Inflammatory macrophage (primary cell): ENCODE results near the gene POU6F2.

Experiments
- DNase-seq, 2 donors: peaks; one replicate each; pipeline ENCODE4 v3.0.0-alpha.2; 2020 to 2022

The POU6F2 gene

DNA sequence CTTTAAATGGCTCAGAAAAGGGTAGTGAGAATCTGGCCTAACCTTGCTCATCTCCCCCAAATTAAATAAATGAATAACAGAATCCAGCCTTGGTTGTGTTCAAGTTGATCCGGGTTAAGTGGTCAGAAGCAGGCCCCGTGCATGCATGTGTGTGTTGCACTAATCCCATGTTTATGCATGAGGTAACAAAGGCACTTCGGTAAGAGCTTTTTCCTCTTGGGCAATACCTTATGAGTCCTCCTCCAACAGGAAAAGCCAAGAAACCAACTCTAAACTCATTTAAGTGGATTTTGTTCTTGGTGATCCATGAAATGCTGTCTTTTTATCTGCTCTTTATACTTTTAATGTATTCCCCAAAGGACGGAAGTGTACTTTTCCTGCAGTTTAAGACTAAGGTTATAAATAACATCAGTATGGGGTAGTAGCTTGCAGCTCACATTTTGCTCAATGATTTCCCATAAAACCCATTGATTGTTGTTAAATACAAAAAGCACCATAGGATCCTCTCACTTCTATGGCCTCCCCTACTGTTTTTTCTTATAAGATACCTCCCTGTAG, 483.6 kb downstream of the POU6F2 start:
- no peak for DNase-seq

DNA sequence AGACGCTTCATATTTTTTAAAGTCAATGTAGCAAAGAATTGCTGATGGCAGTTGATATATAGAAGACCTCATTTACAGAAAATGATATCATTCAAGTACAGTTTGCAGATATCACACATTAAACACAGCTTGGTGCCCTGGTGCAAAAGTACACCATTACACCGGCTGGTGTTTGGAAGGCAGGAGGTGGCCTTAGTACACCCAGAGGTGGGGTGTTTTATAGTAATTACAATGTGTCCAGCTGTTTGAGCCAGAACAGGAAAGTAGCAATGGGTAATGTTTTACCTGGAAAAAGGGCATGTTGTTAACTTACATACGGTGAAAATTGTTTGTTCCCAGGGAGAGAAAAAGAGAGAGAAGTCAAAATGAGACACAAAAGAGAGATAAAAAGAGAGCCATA, 485.5 kb downstream of the POU6F2 start:
- DNase-seq, result no peak

DNA sequence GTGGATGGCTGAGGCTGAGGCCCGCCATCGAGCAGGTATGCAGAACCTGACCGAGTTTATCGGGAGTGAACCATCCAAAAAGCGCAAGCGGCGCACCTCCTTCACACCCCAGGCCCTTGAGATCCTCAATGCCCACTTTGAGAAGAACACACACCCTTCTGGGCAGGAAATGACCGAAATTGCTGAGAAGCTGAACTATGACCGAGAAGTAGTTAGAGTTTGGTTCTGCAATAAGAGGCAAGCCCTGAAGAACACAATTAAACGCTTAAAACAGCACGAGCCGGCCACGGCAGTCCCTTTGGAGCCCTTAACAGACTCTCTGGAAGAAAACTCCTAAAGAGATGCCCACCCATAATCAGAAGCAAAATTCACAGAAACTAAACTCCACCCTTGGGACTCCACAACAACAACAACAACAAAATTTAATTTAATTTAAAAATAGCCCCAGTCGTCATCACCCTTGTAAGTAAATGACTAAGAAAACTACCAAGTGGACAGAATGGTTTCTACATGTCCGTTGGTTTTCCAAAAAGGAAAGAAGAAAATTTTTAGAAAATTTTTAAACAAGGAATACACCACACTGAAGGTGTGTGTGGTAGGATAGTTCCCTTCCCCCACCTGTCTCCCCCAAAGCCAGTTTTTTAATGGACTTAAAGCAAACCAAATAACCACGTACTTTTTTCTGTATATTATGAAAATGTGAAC, 486.8 kb downstream of the POU6F2 start:
- DNase-seq, result no peak

GRCh38 chr7:39465055-39465929, 487.6 kb downstream of the POU6F2 start:
- DNase-seq, result peak; percentile 12 to 27

GRCh38 chr7:39468261-39468660, 490.6 kb downstream of the POU6F2 start:
- DNase-seq, result no peak

GRCh38 chr7:39468808-39469374, 491.2 kb downstream of the POU6F2 start:
- no peak for DNase-seq

GRCh38 chr7:39480901-39481300, 503.2 kb downstream of the POU6F2 start:
- no peak for DNase-seq

DNA sequence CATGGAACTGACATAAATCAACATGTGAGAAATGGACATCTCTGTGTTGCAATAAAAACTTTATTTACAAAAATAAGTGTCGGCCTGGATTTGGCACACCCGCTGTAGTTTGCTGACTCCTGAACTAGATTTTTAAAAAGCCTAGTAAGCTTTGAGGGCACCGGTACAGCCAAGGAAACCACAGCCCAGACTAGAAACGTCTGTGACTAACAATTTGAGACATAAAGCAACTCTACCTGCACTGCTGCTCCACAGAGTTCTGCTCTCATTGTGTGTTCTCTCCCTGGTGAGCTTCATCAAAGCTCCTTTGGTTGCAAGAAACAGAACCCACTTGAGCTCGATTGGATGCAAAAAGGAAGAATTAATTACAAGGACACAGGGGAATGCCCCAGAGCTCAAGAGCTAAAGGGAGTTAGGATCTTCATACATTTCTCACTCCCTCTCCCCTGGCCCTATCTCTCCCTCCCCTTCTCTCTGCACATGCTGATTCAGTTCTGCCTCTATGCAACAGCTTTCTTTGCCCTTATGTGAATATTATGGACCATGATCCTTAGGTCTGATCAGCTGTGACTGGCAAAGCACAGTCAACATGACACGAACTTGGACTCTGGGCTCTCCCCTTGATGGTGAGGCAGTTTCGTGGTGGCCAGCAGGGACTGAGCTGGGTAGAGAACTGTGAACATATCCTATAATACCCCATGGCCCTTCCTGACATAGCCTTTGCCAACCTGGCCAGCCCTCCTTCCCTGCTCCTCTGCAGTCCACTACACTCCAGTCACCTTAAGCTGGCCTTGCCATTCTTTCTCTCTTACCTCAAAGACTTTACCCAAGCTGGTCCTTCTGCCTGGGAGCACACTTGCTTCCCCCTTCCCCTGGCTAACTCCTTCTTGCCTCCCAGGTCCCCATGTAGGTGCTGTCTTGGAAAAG, 511.0 kb downstream of the POU6F2 start:
- no peak for DNase-seq

- DNase-seq, result no peak
Measured at GRCh38 chr7:39490296-39490695, 512.6 kb downstream of the POU6F2 start.

GRCh38 chr7:39493934-39494333, 516.2 kb downstream of the POU6F2 start:
- DNase-seq, result no peak

- no peak for DNase-seq
Measured at GRCh38 chr7:39501358-39501757, 523.6 kb downstream of the POU6F2 start.

DNA sequence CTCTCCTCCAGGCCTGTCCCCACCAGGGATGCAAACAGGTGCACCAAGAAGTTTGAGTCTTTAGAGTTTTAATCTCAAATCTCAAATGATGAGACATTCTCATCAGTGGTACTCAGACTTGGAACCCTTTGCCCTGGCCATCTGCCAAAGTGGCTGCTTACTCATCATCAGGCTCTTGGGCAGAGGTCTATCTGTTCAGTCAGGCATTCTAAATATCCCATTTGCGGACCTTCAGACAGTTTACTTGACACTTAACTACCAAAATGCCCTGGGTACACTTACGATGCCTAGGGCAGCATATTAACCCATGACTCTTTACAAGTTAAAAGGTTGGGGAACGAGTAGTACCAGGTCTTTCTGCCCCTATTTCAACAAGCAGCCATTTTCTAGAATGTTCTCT, 527.3 kb downstream of the POU6F2 start:
- no peak for DNase-seq

DNA sequence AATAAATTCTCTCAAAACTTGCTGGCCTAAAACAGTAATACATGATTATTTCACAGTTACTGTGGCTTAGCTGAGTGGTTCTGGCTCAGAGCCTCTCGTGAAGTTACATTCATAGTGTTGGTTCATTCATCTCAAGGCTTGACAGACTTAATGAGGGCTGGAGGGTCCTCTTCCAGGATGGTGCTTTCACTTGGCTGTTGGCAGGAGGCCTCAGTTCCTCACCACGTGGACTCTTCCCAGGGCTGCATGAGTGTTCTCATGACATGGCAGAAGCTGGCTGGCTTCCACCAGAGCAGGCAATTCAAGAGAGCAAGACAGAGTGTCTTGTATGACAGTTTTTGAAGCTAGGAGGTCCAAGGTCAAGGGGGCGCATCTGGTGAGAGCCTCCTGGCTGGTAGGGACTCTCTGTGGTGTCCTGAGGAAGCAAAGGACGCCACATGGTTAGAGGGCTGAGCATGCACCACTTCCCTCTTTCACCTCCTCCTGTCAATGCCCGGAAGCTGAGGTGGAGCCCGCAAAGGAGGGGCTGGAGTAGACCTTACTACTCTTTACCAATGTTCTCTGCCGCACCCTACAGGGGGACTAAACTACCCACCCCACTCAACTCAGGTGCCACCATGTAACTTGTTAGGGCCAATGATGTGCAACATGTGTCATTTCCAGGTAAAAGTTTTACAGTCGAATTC, 530.3 kb downstream of the POU6F2 start:
- no peak for DNase-seq

- DNase-seq, result no peak
Measured at GRCh38 chr7:39509436-39509835, 531.7 kb downstream of the POU6F2 start.

DNA sequence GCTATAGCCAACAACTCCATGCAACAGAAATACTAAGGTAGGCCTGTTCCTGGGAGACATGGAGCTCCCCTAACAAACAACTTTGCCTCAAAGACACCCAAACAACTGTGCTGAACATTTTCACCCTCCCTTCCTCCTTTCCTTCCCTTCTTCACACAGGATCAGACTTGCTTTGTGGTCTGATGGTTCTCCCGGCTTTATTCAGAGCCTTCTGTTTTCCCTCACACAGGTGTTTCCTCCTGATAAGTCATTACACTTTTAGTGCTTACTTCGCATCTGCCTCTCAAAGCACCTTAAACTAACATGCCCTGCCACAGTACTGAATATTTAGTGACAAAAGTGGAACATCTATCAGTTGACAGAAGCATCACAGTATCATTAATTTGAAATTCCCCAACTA, 532.2 kb downstream of the POU6F2 start:
- no peak for DNase-seq

- peak in 1 of 2 donors; percentile 18 for DNase-seq
Measured at GRCh38 chr7:39510864-39511354, 533.2 kb downstream of the POU6F2 start.

DNA sequence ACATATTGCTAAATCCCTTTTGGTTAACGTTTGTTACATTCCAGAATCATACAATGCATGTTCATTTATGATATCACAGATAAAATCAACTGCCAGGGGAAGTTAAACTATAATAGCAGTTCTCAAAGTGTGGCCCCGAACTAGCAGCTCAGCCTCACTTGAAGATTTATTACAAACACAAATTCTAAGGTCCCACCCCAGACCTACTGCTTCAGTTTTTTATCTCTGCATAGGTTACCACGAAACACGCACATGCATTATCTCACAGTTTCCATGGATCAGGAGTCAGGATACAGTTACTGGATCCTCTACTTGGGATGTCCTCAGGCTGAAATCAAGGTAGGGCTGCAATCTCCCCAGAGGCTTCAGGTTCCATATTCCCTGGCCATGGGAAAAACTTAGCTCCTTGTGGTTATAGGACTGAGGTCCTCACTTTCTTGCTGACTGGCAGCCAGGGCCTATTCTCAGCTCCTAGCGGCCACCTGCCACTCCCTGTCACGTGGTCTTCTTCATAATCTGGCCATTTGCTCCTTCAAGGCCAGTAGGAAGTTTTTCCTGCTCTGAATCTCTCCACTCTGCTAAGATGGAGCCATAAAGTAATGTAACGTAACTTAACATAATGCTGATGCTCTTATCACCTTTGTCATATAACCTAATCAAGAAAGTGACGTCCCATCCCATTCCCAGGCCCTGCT, 538.0 kb downstream of the POU6F2 start:
- no peak for DNase-seq

DNA sequence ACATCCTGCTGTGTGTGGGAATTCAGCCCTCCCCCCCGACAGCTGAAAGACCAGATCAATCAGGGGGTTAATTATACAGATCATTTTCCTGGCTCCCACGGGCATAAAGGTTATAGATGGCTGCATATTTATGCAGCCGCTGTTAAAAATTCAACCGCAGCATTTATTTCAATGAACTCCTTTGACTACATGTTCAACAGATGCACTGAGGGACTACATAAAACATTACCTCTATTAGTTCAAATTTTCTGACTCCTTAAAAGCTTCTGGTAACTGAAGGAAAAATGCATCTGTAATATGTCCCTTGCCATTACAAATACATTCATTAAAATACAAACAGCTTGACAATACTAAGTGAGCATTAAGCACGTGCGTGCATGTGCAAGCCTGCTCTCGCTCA, 538.8 kb downstream of the POU6F2 start:
- DNase-seq, result no peak

DNA sequence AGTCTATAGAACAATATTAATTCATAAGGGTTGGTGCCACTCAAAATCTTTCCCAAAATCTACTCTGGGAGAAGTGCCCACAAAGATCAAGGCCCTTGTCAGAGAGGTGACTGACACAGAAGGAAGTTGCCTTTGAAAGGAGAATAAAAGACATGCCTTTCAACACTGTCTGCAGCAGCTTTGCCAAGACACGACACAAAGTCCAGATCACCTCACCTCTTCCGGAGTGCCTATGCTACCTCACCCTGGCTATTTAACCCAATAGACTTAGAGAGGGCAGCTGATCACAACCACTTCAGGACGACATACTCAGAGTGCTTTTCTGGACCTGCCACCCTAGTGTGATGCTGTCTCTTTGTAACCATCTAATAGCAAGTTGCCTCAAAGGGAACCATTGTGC, 539.5 kb downstream of the POU6F2 start:
- DNase-seq, result no peak
